ENCODE data around the gene PHAX. TPM values are rescaled to one million over a fixed set of nuclear protein-coding genes. Genes with fewer than 3 reads are reported as not detected.

The PHAX gene
- total RNA-seq, 1 experiment from 2014 or later = 24.5 TPM

DNA sequence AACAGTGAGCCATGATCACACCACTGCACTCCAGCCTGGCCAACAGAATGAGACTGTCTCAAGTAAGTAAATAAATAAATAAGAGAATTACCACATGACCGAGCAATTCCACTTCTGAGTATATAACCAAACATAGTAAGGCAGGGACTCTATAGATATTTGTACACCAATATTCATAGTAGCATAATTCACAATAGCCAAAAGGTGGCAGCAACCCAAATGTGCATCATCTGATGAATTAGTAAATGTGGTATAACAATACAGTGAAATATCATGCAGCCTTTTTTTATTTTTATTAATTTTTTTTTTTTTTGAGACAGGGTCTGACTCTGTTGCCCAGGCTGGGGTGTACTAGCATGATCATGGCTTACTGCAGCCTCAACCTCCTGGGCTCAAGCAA is 38.8 kb upstream of the PHAX start:
- BruUV-seq (replicated peaks) = no TSS peak
- no peak overlapping the region for H3K9ac ChIP-seq (ENCODE audit: low read length)
- no peaks in the 10 kb centered on the region for H3K9me2 ChIP-seq (ENCODE audit: insufficient read depth)
- no peak overlapping the region for H3K4me3 ChIP-seq (replicated peaks in 1 of 2; ENCODE audit: low read depth in 1 of 2, low read length in 2 of 2)
- no peak overlapping the region for H3K4me2 ChIP-seq (ENCODE audit: low read length)
- TF ChIP-seq, protein P1, sequence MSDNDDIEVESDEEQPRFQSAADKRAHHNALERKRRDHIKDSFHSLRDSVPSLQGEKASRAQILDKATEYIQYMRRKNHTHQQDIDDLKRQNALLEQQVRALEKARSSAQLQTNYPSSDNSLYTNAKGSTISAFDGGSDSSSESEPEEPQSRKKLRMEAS (IDR thresholded peaks at IDR 0.05) = no peak
- TF ChIP-seq RAD21 (IDR thresholded peaks at IDR 0.05; ENCODE audit: low read depth) (no peak), YY1 (IDR thresholded peaks at IDR 0.05; ENCODE audit: extremely low read depth, insufficient replicate concordance, low read depth, low read length) (no peak), ZNF274 (IDR thresholded peaks at IDR 0.05; ENCODE audit: low read depth, low read length) (no peak), ATF3 (IDR thresholded peaks at IDR 0.05) (no peak), POLR2A (IDR thresholded peaks at IDR 0.05; ENCODE audit: borderline replicate concordance, extremely low read depth, insufficient read depth, insufficient read length) (no peak), REST (IDR thresholded peaks at IDR 0.05; ENCODE audit: low read depth) (no peak), SIN3A (IDR thresholded peaks at IDR 0.05; ENCODE audit: low read depth) (no peak), EGR1 (IDR thresholded peaks at IDR 0.05; ENCODE audit: low read depth) (no peak), ELF1 (IDR thresholded peaks at IDR 0.05; ENCODE audit: borderline replicate concordance, low read depth) (no peak), JUND (IDR thresholded peaks at IDR 0.05) (no peak)
- TF ChIP-seq, protein P2, sequence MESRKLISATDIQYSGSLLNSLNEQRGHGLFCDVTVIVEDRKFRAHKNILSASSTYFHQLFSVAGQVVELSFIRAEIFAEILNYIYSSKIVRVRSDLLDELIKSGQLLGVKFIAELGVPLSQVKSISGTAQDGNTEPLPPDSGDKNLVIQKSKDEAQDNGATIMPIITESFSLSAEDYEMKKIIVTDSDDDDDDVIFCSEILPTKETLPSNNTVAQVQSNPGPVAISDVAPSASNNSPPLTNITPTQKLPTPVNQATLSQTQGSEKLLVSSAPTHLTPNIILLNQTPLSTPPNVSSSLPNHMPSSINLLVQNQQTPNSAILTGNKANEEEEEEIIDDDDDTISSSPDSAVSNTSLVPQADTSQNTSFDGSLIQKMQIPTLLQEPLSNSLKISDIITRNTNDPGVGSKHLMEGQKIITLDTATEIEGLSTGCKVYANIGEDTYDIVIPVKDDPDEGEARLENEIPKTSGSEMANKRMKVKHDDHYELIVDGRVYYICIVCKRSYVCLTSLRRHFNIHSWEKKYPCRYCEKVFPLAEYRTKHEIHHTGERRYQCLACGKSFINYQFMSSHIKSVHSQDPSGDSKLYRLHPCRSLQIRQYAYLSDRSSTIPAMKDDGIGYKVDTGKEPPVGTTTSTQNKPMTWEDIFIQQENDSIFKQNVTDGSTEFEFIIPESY (IDR thresholded peaks at IDR 0.05; ENCODE audit: extremely low read depth, insufficient replicate concordance, low read length) = no peak
- H3K79me2 ChIP-seq (ENCODE audit: insufficient read depth, low read length) = no peaks in the 10 kb centered on the region
- H3K4me1 ChIP-seq (ENCODE audit: control insufficient read depth in 1 of 2, insufficient read depth in 2 of 2, low read length in 2 of 2) = no peaks in the 10 kb centered on the region
- H3K9me3 ChIP-seq (ENCODE audit: control insufficient read depth in 1 of 2, insufficient read depth in 1 of 2, low read depth in 1 of 2, low read length in 2 of 2) = no peaks in the 10 kb centered on the region
- H3K27me3 ChIP-seq (ENCODE audit: insufficient read depth, low read length) = no peaks in the 10 kb centered on the region
- CTCF ChIA-PET = no interaction called here
- H4K20me1 ChIP-seq (ENCODE audit: insufficient read depth) = no peaks in the 10 kb centered on the region; the same call in 1 of the 2 replicates
- DNase-seq (ENCODE audit: low read depth, low spot score) (no peak), ATAC-seq (no peak)
- RAD21 ChIA-PET (ENCODE audit: low non-redundant PET in 1 of 2, low total read pairs in 2 of 2, uncharacterized antibody in 2 of 2, unreplicated experiment in 2 of 2) = no interaction called here
- intact Hi-C loops (cut with micrococcal nuclease) = no loop called here
- H3K27ac ChIP-seq (ENCODE audit: low read depth, low read length) = no peak overlapping the region
- POLR2A ChIA-PET = no interaction called here
- peaks cover 0 to 10% of the 10 kb centered on the region in 2 experiments; a peak in 2 of 4 replicates for H3K36me3 ChIP-seq (ENCODE audit: control insufficient read depth in 1 of 2, insufficient read depth in 2 of 2, low read length in 2 of 2)
- H2AFZ ChIP-seq (ENCODE audit: low read depth, low read length, poor library complexity, severe bottlenecking) = no peak overlapping the region
